Activated CD4-positive, alpha-beta T cell treated with anti-CD3 and anti-CD28 coated beads, Interleukin-2, Interleukin-4, amounts not matched to agents 100 ng/mL and 50 ng/mL, durations not matched to agents 16 hours and 8 hours (primary cell): Measurements from ENCODE around the gene PILRA.

Source experiments
- DNase-seq: peaks from one replicate; pipeline ENCODE4 v3.0.0-alpha.2; 2020; ENCODE audit warnings: low spot score

PILRA gene

DNA sequence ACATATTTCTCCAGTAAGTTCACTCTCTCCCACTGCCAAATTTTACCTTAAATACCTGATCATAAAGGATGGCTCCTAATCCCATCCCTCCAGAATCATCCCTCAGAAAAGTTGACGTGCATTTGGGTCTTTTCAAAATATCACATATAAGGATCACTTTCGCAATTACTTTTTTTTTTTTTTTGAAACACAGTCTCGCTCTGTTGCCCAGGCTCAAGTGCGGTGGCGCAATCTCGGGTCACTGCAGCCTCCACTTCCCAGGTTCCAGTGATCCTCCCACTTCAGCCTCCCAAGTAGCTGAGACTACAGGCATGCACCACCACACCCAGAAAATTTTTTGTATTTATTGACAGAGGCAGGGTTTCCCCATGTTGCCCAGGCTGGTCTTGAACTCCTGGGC, 37.8 kb downstream of the PILRA start:
- DNase-seq = no peak

DNA sequence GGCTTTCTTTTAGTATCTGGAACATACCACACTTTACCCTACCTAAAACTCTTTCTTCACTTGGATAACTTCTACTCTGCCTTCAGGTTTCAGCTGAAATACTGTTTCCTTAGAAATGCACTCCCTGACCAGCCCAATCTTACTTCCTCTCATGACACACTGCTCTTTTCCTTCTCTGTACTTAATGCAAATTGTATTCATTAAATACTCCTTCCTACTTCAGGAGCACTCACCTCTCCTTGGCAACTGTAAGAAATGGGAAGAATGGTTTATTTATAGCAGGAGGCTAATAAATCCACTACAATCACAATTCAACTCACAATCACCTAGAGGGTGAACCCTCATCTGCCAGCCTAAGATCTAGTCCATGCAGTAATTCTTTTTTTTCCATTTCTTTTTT, 40.1 kb downstream of the PILRA start:
- no peak for DNase-seq

DNA sequence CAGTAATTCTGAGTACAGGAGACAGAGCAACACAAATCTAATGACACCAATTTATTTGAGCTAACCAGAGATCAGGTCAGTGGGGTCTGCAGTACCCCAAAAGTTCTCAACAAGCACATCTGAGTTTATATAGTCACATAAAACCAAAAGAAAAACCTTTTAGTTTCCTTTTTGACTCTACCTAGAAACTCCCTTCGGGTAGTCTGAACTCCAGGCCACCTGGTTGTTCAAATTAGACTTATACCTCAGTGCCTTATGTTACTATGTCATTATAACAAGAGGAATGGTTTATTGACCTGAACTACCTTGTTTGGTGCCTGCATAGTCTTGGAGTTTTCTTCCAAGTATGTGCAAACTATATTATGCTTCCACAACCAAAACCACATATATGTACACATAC, 40.6 kb downstream of the PILRA start:
- DNase-seq = no peak

DNA sequence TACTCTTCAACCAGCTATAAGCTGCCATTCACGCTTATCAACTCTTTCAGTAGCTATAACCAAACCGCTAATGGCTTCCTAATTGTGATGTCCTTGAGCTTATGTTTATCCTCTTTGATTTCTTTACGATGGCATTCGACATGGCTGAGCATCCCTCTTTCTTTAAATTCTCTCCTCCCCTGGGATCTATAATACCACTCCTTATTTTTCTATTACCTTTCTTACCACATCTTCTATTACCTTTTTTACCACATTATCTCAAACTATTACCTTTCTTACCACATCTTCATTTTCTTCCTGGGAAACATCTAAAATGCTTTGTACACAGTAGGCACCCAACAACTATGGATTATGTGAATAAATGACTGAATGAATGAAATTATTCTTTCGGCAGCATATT, 42.2 kb downstream of the PILRA start:
- DNase-seq = no peak

DNA sequence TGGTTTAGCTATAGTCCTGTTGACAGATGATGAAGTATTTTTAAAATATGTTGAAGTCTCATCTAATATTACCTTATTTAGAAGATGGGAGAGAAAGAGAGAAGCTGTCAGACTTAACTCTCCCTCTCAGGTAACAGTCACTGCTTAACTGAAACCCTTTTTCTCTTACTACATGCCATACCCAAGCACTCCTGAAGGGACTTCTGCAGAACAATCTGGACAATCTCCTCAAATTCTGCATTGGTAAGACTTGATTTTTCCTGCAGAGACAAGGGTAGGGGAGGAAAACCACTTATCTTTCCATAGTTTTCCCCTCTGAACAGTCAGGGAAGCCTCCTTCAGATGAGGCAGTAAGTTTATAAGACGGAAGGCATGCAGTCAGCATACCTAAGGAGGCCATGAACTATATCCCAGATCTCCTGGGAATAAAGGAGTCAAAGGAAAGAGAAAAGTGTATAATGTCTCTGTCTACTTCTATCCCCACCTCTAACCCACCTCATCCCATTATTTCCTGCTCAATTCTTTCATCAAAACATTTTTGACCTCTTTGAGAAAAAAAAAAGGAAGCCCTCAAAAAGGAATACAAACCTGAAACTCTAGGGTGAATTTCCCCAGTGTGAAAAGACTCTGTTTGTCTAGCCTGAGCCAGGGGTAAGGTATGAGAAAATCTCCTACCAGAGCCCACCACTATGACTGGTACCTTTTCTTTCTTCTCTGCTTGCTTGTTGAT, 45.8 kb downstream of the PILRA start:
- DNase-seq = no peak

DNA sequence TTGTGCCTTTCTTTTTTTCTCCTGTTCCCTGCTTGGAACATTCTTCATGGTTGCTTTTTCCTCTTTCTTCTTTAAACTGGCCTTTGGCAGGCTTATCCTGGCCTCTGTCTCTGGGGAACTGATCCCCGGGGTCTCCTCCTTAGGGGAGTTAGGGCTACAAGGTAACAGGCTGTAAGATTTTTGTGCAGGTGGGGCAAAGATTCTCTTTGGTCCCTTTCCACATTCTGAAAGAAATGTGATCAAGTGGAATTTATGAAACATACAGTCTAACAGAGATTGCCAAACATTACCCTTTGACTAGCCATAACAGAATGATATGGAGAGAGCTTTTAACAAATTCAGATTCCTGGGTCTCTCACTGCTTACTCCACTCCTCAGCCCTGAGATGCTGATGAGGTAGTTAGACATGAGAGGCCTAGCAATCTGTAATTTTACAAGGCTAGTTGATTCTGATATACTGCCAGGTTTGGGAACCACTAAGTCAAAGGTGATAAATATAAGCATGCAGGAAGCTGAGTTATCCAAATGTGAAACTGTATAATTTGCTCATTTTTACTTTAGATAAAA, 46.5 kb downstream of the PILRA start:
- no peak for DNase-seq

DNA sequence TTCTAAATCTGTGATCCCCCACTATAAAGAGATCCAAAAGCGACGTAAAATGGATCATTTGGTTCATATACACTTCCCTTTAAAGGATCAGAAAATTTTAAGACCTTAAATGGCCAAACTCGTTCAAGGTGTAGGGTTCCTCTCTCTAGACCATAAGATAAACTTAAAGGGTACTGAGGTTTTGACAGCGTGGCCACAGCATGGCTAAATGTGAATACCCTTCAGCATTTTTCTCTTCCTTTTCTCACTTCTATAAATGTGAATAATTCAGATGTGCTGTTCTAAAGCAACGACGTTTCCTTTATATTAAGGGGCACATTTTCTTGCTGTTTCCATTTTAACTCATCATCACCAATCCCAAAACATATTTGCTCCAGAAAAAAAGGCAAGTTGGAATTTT, 50.0 kb downstream of the PILRA start:
- DNase-seq = no peak

DNA sequence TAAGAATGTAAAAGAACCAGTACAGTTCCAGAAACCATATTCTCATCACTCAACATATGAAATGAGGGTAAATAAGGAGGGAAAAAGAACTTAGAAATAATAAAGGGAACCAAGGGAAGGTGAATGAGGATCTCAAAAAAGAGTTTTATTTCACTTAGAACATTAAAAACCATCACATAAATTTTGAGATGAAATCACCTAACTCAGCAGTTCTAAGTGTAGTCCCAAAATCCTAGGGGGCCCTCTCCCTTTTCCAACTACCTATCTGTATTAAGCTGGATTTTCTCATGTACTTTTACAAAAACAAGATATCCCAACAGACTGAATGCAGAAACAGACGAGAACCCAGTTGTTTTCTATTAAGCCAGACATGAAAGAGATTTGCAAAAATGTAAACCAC, 52.1 kb downstream of the PILRA start:
- DNase-seq = no peak

DNA sequence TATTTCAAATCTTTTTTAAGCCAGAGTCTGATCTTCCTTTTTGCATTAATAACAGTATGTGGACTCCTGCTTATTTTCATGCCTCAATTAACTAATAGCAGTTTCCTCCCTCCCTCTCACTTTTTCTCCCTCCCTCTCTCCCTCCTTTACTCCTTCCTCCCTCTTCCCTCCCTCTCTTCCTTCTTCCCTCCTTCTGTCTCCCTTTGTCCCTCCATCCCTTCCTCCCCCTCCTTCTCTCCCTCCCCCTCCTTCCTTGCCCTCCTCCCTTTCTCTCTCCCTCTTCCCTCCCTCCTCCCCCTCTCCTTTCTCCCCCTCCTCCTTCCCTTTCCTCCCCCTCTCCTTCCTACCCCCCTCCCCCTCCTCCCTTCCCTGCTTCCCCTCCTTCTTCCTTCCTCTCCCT, 53.2 kb downstream of the PILRA start:
- DNase-seq = no peak

DNA sequence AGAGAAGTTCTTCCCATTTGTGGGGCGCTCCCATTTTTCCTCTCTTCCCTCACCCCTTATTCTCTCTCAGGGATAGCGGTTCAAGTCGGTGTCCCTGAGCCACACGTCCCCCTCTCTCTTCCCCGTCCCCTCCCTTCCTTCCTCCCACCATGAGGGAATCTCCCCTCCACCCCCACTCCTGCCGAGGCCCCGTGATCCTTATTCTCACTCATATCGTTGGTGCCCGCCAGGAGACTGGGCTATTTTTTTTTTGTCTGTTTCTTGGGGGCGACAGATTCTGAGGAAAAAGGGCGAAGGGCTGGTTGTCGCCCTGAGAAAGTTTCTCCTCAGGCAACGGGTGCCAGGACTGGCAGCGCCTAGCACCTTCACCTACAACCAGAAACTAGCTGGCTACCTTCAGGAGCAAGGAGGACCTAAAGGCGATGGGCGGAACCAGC, 54.5 kb downstream of the PILRA start:
- DNase-seq = no peak

DNA sequence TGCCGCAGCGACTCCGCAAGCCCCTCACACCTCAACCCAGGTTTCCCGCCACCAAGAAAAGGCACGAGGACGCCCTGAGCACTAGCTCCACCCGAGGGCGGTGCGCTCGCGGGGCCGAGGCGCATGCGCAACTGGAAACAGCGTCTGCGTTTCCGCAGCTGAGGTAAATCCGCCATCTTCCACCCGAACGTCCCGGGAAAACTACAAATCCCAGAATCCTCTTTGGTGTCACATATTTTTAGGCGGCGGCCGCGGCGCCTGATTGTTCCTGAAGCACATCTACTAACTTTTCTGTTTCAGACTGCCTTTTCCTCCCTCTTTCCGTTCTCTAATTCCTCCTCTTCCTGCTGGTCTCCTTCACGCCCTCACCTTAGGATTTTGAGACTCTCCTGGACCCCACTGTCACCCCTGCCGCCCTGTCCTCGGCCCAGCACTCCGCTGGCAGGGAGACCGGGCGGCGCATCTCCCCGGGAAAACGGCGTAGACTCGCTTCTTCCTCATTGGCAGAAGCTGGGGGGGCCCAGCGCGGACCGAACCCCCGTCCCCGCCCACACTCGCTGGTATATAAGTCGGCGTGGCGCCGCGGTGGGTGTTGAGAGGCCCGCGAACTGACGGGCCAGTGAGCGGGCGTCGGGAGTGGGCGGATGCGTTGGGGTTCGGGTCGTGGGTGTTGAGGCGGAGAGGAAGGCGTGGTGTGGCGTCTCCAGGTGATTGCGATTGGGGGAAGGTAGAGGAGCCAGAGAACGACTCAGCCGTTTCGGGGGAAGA, 55.1 kb downstream of the PILRA start, which contains the start of gene ZCWPW1:
TSS of gene ZCWPW1 (minus strand) at position 505 of the 768 bp plus-strand sequence. CDS start 8,054 bp downstream, outside the sequence.
- DNase-seq = peak; percentile 97

DNA sequence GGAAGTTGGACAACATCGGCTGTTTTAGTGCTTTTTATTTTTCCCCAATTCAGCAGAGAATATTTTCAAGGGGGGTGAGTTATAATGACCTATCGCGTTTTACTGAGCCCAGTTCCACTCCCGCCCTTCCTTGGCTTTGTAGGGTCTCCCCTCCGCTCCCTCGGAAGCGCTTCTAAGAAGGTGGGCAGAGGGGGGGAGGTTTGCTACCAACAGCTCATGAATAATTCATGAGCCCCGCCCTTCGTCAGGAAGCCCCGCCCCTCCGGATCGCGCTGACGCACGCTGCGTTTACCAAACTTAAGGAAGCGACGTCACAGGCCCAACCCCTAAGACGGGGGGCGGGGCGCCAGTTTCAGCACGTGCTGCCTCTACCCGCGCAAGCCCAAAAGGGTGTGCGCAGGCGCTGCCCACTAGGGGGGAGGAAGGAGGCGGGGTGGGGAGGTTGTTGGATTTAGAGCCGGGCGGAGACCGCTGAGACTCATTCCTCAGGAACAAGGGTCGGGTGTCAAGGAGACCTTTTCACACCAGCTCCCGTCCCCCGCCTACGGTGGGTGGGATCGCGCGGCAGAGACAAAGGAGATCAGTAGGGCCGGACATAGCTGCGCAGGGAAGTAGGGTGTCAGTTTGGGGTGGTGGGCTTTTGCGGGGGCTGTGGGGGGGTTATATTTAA, 55.8 kb downstream of the PILRA start:
- DNase-seq = peak; percentile 100

DNA sequence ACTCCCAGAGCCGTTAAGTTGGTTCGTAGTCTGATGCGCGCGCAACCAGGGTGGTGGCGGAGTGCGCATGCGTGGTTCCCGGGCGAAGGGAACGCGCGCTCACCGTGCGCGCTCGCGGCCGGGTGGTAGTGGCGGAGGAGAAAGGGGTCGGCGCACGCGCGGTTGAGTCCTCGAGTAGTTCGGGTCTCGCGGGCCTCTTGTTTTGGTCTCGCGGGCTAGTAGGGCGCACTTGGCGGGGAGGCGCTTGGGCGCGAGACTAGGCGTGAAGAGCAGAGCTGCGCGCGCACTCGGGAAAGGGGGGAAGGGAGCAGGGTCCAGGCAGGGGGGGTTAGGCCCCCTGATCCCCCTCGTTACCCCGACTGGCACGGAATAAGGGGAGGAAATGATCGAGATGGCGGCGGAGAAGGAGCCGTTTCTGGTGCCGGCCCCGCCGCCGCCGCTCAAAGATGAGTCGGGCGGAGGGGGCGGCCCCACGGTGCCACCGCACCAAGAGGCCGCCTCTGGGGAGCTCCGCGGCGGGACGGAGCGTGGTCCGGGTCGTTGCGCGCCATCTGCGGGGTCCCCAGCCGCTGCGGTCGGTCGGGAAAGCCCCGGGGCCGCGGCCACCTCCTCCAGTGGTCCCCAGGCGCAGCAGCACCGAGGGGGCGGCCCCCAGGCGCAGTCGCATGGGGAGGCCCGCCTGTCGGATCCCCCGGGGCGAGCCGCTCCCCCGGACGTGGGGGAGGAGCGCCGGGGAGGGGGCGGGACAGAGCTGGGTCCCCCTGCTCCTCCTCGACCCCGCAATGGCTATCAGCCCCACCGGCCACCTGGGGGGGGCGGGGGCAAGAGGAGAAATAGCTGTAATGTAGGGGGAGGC, 56.6 kb downstream of the PILRA start, which contains the start of gene MEPCE:
TSS of gene MEPCE (plus strand) at position 195 of the 856 bp plus-strand sequence. CDS start at position 383, 188 bp downstream.
- DNase-seq = peak; percentile 94

DNA sequence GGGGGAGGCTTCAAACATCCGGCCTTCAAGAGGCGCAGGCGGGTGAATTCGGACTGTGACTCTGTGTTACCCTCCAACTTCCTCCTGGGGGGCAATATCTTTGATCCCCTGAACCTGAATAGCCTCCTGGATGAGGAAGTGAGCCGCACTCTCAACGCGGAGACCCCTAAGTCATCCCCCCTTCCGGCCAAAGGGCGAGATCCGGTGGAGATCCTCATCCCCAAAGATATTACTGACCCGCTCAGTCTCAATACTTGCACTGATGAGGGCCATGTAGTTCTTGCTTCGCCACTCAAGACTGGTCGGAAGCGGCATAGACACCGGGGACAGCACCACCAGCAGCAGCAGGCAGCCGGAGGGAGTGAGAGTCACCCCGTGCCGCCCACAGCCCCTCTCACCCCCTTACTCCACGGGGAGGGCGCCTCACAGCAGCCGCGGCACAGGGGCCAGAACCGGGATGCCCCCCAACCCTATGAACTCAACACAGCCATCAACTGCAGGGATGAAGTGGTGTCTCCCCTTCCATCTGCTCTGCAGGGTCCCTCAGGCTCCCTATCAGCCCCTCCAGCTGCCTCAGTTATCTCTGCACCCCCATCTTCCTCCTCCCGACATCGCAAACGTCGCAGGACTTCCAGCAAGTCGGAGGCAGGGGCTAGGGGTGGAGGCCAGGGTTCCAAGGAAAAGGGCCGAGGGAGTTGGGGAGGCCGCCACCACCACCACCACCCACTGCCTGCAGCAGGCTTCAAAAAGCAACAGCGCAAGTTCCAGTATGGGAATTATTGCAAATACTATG, 57.4 kb downstream of the PILRA start:
- no peak for DNase-seq

DNA sequence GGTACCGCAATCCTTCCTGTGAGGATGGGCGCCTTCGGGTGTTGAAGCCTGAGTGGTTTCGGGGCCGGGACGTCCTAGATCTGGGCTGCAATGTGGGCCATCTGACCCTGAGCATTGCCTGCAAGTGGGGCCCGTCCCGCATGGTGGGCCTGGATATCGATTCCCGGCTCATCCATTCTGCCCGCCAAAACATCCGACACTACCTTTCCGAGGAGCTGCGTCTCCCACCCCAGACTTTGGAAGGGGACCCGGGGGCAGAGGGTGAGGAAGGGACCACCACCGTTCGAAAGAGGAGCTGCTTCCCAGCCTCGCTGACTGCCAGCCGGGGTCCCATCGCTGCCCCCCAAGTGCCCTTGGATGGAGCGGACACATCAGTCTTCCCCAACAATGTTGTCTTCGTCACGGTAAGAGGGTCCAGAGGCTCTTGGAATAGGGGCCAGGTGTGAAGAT, 58.0 kb downstream of the PILRA start:
- DNase-seq = no peak

DNA sequence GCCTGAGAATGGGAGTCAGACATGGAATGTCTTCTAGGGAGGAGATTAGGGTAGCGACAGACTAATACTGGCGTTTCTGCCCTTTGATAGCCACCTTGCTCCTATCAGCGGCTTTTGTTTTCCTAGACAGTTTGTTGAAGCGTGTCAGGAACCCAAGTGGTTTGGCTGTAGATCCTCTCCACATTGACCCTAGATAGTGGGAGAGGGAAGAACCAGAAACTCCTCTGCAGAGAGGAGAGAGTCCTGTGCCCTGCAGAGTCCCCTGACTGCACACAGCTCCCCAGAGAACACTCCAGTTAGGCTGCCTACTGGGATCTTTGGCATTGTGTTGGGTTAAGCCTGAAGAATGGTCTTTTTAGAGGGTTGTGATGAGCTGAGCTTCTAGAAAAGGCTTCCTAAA, 58.8 kb downstream of the PILRA start:
- DNase-seq = no peak

DNA sequence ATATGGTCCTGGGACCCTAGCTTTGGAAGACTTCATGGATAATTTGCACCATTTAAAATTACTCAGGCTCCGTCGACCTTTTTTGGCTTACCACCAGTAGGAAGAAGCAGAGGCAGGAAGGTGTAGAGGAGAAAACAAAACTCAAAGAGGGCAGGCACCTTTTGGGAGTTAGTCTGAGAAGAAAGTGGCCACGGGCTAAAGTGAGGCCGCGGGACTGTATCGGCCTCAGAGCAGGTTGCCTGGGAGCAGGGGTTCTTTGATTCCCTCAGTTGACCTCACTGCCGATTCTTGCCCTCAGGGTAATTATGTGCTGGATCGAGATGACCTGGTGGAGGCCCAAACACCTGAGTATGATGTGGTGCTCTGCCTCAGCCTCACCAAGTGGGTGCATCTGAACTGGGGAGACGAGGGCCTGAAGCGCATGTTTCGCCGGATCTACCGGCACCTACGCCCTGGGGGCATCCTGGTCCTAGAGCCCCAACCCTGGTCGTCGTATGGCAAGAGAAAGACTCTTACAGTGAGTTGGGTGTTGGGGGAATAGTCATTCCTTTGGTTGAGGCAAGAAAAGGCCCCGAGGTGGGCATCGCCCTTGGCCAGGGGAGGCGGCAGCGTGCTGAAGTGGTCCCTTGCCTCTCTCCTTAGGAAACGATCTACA, 59.5 kb downstream of the PILRA start:
- DNase-seq = no peak

DNA sequence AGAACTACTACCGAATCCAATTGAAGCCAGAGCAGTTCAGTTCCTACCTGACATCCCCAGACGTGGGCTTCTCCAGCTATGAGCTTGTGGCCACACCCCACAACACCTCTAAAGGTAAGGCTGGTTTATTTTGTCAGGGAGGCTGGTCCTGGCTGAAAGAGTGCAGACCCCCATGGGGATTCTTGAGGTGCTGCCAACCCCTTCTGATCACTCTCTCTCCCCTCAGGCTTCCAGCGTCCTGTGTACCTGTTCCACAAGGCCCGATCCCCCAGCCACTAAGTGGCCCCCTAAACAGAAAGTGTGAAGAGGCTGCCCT, 59.9 kb downstream of the PILRA start:
- DNase-seq = no peak

DNA sequence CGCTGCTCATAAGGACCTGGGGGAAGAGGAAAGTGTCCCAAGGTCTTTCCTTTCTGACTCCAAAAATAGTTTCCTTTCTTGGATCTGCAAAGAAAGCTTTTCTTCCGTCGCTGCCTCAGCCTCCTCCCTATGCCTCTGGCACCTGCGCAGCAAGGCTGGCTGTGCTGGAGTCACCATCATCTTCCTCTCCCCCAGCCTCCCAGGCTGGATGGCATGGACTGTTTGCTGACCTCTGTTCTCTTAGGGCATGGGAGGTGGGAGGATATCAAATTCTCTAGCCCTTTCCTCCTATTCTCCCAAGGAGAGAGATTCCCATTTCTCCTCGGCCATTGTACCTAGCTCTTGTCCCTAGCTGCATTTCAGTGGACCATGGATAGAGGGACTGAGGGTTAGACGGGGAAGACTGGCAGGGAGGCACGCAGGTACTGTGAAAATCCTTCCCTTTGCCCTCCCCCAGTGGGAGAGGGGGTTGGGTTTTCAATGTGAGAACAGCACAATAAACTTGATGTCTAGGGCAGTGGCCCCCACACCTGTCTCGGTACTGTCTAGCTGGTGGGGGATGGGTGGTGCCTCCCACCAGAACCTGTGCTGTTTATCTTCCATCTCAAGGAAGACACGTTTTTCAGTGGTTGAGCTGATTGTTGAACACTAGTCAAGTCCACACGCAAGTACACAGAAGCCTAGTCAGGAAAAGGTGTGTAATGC, 60.5 kb downstream of the PILRA start:
- no peak for DNase-seq
